K562 (cell line): Measurements from ENCODE around the gene POC1B. TPM values are rescaled to one million over a fixed set of nuclear protein-coding genes. Genes with fewer than 3 reads are reported as not detected.
A peak's percentile ranks its signal among the peaks of the same experiment; 100 is the strongest.

Source experiments
- ARID2 ChIP-seq: fragments of 450-650 bp; IDR thresholded peaks from 2 replicates; pipeline ENCODE4 v1.6.1; 2017; ENCODE audit warnings: antibody characterized with exemption, mild to moderate bottlenecking
- BDP1 ChIP-seq: IDR thresholded peaks from 3 replicates; pipeline ENCODE4 v1.6.1; 2011; ENCODE audit not compliant: insufficient read length, insufficient read depth
- CC2D1A ChIP-seq: fragments of 450-650 bp; IDR thresholded peaks from 2 replicates; pipeline ENCODE4 v1.6.1; 2017; ENCODE audit warnings: mild to moderate bottlenecking
- CEBPB ChIP-seq: fragments of 450-650 bp; IDR thresholded peaks from 2 replicates; pipeline ENCODE4 v1.6.1; 2016; ENCODE audit warnings: missing genetic modification characterization, missing compliant biosample characterization
- CEBPG ChIP-seq, 3 experiments: fragments of 200-800 bp in 1 of 3; sonication (Bioruptor generic) in 1 of 3; sonication (generic) in 1 of 3; formaldehyde crosslinking in 1 of 3; IDR thresholded peaks in 2 of 3; conservative IDR thresholded peaks in 1 of 3; 2 replicates each; pipeline versions ENCODE4 v1.6.1 to v1.8.0; 2016 to 2022; ENCODE audit warnings: missing compliant biosample characterization in 2 of 3, missing genetic modification characterization in 2 of 3, mild to moderate bottlenecking in 1 of 3, missing genetic modification reagents in 1 of 3
- GTF2E2 ChIP-seq: fragments of 200-800 bp; sonication (Bioruptor generic); IDR thresholded peaks from 2 replicates; pipeline ENCODE4 v1.6.1; 2016; ENCODE audit warnings: missing genetic modification characterization, missing compliant biosample characterization
- HNRNPH1 ChIP-seq: fragments of 200-400 bp; formaldehyde crosslinking; optimal IDR thresholded peaks from 2 replicates; pipeline ENCODE3; 2017; ENCODE audit warnings: low read depth, mild to moderate bottlenecking, low read length, moderate library complexity
- KAT2B ChIP-seq: IDR thresholded peaks from one replicate; pipeline ENCODE4 v1.6.1; 2012; ENCODE audit warnings: low read depth, mild to moderate bottlenecking, control low read depth, inconsistent platforms, low read length, moderate library complexity
- MEIS2 ChIP-seq: fragments of 450-650 bp; IDR thresholded peaks from 2 replicates; pipeline ENCODE4 v1.6.1; 2014; ENCODE audit warnings: mild to moderate bottlenecking; ENCODE audit not compliant: partially characterized antibody
- NONO ChIP-seq, 2 experiments: fragments of 200-400 bp in 1 of 2; fragments of 450-650 bp in 1 of 2; formaldehyde crosslinking in 1 of 2; IDR thresholded peaks; 2 replicates each; pipeline ENCODE4 v1.6.1; 2017; ENCODE audit warnings: low read depth in 2 of 2, mild to moderate bottlenecking in 2 of 2, moderate library complexity in 2 of 2, low read length in 1 of 2
- SMC3 ChIP-seq: conservative IDR thresholded peaks from 2 replicates; pipeline ENCODE4 v1.6.1; 2011; ENCODE audit warnings: low read depth, low read length, improper control_type of control experiment; ENCODE audit not compliant: insufficient read depth
- TCF3 ChIP-seq: sonication (generic); formaldehyde crosslinking; IDR thresholded peaks from 2 replicates; pipeline ENCODE4 v1.4.0; 2020; ENCODE audit warnings: mild to moderate bottlenecking, missing genetic modification reagents
- VEZF1 ChIP-seq: fragments of 200-800 bp; sonication (Bioruptor generic); IDR thresholded peaks from 2 replicates; pipeline ENCODE4 v1.6.1; 2017; ENCODE audit warnings: missing genetic modification characterization, missing compliant biosample characterization
- ZBTB1 ChIP-seq: sonication (generic); formaldehyde crosslinking; IDR thresholded peaks from 2 replicates; pipeline ENCODE4 v1.8.1; 2023; ENCODE audit warnings: missing genetic modification reagents, low read depth, mild to moderate bottlenecking, borderline replicate concordance
- ZBTB17 ChIP-seq: fragments of 450-650 bp; formaldehyde crosslinking; IDR thresholded peaks from 2 replicates; pipeline ENCODE4 v1.4.0; 2020; ENCODE audit warnings: mild to moderate bottlenecking
- ZNF316 ChIP-seq: fragments of 450-650 bp; IDR thresholded peaks from 2 replicates; pipeline ENCODE4 v1.6.1; 2016
- ZNF830 ChIP-seq: fragments of 250-450 bp; sonication (Bioruptor Pico); IDR thresholded peaks from 2 replicates; pipeline ENCODE4 v1.5.0; 2021; ENCODE audit warnings: mild to moderate bottlenecking
- polyA plus RNA-seq, 8 experiments: library from polyadenylated mRNA; depleted of rRNA in 4 of 8; stranded (reverse) in 5 of 8; unstranded in 3 of 8; fragments of >200 nt; fragmentation: Nextera tagmentation in 2 of 8; fragmentation: Illumina TruSeq in 1 of 8; extraction: Ambion mirVana in 2 of 8; extraction: Trizol in 1 of 8; gene quantifications; 2 replicates each; pipeline versions ENCODE4 v1.2.1 to v1.2.3, GENCODE V29; 2011 to 2014; ENCODE audit warnings: inconsistent platforms in 1 of 8, missing spikeins in 1 of 8
- total RNA-seq, 7 experiments: library from RNA; depleted of rRNA in 6 of 7; stranded (reverse); fragments of >200 nt in 6 of 7; fragmentation: Illumina TruSeq in 2 of 7; extraction: Trizol in 2 of 7; gene quantifications; 2 replicates each; pipeline versions ENCODE4 v1.2.1 to v1.2.3, GENCODE V29; 2011 to 2021; ENCODE audit warnings: low replicate concordance in 1 of 7
- TF ChIP-seq, protein P1 (sequence below): sonication (generic); formaldehyde crosslinking; IDR thresholded peaks from 2 replicates; pipeline ENCODE4 v1.8.0; 2022; ENCODE audit warnings: missing genetic modification reagents, mild to moderate bottlenecking, borderline replicate concordance
- TF ChIP-seq, protein P2 (sequence below): fragments of 450-650 bp; formaldehyde crosslinking; IDR thresholded peaks from 2 replicates; pipeline ENCODE4 v1.4.0; 2020; ENCODE audit warnings: mild to moderate bottlenecking, moderate library complexity

POC1B gene
- total and polyA plus RNA-seq, 9 of the 15 experiments (the other 6 are each of a cell fraction or from before 2014, with no cell fraction given) = 4.5 to 16.1 (median 10.4) TPM

DNA sequence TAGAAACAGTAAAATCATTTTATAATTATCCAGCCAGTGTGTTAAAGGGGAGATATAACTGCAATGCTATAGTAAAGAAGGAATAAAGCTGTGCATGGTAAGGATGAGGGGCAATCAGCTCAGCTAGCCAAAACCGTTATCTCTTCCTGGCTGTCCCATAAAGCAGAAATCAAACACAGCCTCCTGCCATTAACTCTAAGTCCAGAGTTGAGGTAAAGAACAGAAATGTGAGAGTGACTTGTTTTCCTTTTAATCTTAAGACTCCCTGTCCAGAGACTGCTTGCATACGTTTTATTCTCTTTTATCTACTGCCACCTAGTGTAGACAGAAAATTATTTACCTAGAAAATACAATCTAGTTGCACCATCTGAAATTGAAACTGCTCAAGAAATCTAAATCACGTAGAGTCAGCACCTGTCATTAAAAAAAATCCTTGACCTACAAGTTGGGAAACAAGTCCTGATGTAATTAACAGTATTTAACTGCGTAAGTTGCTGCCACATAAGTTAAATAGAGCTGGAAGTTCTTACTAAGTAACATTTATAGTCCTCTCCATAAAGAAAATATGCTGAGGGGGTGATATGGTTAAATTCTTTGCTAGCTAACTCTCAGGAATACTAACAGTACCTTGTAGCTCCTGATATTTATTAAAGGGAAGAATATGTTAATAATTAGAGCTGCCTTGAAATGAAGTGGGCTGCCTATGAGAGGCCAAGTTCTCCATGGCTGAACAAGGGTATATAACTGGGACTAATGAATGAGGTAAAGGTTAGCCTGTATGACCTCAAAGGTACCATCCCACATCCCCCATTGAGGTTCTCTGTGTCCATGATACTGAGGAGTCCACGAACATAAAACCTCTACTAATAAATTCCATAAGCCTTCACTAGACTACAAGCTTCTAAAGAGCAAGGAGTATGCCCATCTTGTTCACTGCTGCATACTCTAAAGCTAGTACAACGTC is 63.9 kb downstream of the POC1B start (continued):
- TF ChIP-seq VEZF1 (CRISPR knock-in tag) = 0 out of 2 replicates have a peak, but pooled peaks have one; percentile 18
- no peak for TF ChIP-seq BDP1
- 0 out of 2 replicates have a peak, but pooled peaks have one; percentile 21 for TF ChIP-seq TCF3 (CRISPR knock-in tag)
- TF ChIP-seq ZNF830 (CRISPR knock-in tag) = no peak
- TF ChIP-seq HNRNPH1 = no peak
- TF ChIP-seq ARID2 = peak; percentile 35; the same call in 1 of the 2 replicates
- peak; percentile 30 for TF ChIP-seq MEIS2
- no peak for TF ChIP-seq KAT2B
- TF ChIP-seq CC2D1A = peak; percentile 37; the same call in 1 of the 2 replicates
- TF ChIP-seq NONO (IDR thresholded peaks at IDR 0.05; ENCODE audit: low read depth in 2 of 2, low read length in 1 of 2) = no peak
- no peak for TF ChIP-seq ZBTB1
- TF ChIP-seq CEBPG (CRISPR knock-in tag; IDR thresholded peaks at IDR 0.05) = no peak
- peak in 1 of 2 experiments; percentile 54; a peak in 1 of 4 replicates for TF ChIP-seq CEBPG (tag; conservative IDR thresholded peaks at IDR 0.05 in 1 of 2, IDR thresholded peaks at IDR 0.05 in 1 of 2)
- TF ChIP-seq GTF2E2 (tag) = peak; percentile 25; the same call in 1 of the 2 replicates
- TF ChIP-seq, protein P1, sequence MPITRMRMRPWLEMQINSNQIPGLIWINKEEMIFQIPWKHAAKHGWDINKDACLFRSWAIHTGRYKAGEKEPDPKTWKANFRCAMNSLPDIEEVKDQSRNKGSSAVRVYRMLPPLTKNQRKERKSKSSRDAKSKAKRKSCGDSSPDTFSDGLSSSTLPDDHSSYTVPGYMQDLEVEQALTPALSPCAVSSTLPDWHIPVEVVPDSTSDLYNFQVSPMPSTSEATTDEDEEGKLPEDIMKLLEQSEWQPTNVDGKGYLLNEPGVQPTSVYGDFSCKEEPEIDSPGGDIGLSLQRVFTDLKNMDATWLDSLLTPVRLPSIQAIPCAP (CRISPR knock-in tag) = no peak
- peak; percentile 58; the same call in 1 of the 2 replicates for TF ChIP-seq SMC3
- TF ChIP-seq ZBTB17 (CRISPR knock-in tag) = no peak
- peak; percentile 43 for TF ChIP-seq ZNF316
- peak; percentile 19; the same call in 1 of the 2 replicates for TF ChIP-seq CEBPB
- TF ChIP-seq, protein P2, sequence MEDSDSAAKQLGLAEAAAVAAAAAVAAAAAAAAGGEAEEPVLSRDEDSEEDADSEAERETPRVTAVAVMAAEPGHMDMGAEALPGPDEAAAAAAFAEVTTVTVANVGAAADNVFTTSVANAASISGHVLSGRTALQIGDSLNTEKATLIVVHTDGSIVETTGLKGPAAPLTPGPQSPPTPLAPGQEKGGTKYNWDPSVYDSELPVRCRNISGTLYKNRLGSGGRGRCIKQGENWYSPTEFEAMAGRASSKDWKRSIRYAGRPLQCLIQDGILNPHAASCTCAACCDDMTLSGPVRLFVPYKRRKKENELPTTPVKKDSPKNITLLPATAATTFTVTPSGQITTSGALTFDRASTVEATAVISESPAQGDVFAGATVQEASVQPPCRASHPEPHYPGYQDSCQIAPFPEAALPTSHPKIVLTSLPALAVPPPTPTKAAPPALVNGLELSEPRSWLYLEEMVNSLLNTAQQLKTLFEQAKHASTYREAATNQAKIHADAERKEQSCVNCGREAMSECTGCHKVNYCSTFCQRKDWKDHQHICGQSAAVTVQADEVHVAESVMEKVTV = peak; percentile 88
